Spleen (tissue), 7 donors: ENCODE measurements around the gene PACS1.

Experiments
- POLR2A ChIP-seq, 3 donors: fragments of 450-650 bp; IDR thresholded peaks; one replicate each; pipeline ENCODE4 v1.5.1; 2017; ENCODE audit warnings: antibody characterized with exemption in 3 of 3, mild to moderate bottlenecking in 1 of 3
- POLR2AphosphoS5 ChIP-seq, 3 donors: sonication (generic); formaldehyde crosslinking; IDR thresholded peaks; one replicate each; pipeline ENCODE4 v1.5.1; 2017; ENCODE audit warnings: antibody characterized with exemption in 3 of 3
- TF ChIP-seq, protein P1 (sequence below), 11 experiments: fragments of 200-600 bp in 7 of 11; fragments of 450-650 bp in 4 of 11; sonication (generic) in 4 of 11; IDR thresholded peaks in 8 of 11; conservative IDR thresholded peaks in 3 of 11; 1 replicate in 7 of 11; 2 replicates in 4 of 11; pipeline versions ENCODE4 v1.4.0 to v1.8.0; 2016 to 2021; ENCODE audit warnings: antibody characterized with exemption in 11 of 11, inconsistent platforms in 4 of 11, mild to moderate bottlenecking in 1 of 11
- donor health status: DM: no; HTN: no; CAD: no; lungs with moderate emphysema.
- donor health status: DM: no; HTN: no; CAD: no.
- donor health status: DM: no; HTN: no; CAD: no.

DNA sequence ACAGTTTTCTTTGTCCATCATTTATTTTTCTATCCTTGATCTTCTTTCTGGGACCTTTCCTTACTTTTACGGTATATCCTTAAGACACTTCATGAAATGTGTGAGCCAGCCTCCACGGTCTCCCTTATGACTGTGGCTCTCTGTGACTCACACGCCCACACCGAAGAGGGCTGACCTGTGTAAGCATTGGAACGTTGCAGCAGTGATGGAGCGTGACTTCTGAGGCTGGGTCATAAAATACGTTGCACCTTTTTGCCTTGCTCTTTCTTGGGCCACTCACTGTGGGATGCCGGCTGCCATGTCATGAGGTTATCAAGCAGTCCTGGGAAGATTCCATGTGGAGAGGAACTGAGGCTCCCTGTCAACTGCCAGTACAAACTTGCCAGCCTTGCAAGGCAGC lies 102.1 kb downstream of the PACS1 start:
- TF ChIP-seq, protein P1, sequence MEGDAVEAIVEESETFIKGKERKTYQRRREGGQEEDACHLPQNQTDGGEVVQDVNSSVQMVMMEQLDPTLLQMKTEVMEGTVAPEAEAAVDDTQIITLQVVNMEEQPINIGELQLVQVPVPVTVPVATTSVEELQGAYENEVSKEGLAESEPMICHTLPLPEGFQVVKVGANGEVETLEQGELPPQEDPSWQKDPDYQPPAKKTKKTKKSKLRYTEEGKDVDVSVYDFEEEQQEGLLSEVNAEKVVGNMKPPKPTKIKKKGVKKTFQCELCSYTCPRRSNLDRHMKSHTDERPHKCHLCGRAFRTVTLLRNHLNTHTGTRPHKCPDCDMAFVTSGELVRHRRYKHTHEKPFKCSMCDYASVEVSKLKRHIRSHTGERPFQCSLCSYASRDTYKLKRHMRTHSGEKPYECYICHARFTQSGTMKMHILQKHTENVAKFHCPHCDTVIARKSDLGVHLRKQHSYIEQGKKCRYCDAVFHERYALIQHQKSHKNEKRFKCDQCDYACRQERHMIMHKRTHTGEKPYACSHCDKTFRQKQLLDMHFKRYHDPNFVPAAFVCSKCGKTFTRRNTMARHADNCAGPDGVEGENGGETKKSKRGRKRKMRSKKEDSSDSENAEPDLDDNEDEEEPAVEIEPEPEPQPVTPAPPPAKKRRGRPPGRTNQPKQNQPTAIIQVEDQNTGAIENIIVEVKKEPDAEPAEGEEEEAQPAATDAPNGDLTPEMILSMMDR (IDR thresholded peaks at IDR 0.05 in 8 of 11, conservative IDR thresholded peaks at IDR 0.05 in 3 of 11), result no peak
- TF ChIP-seq POLR2A (IDR thresholded peaks at IDR 0.05), result no peak
- TF ChIP-seq POLR2AphosphoS5 (IDR thresholded peaks at IDR 0.05), result no peak
